Measurements from ENCODE around the gene KIR3DL1.
"Not testable (repeated sequence)": the region's sequence is repeated elsewhere in the genome, so short reads cannot be mapped to it uniquely, and the experiment has no call there.

The KIR3DL1 gene

DNA sequence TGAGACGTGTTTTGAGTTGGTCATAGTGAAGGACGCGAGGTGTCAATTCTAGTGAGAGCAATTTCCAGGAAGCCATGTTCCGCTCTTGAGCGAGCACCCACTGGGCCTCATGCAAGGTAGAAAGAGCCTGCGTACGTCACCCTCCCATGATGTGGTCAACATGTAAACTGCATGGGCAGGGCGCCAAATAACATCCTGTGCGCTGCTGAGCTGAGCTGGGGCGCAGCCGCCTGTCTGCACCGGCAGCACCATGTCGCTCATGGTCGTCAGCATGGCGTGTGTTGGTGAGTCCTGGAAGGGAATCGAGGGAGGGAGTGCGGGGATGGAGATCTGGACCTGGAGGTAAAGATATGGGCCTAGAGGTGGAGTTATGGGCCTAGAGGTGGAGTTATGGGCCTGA lies at the start of gene KIR3DL1:
Gene KIR3DL1 (plus strand): TSS at position 218 of the 400 bp plus-strand sequence.
- DNase-seq, result not testable (repeated sequence)

DNA sequence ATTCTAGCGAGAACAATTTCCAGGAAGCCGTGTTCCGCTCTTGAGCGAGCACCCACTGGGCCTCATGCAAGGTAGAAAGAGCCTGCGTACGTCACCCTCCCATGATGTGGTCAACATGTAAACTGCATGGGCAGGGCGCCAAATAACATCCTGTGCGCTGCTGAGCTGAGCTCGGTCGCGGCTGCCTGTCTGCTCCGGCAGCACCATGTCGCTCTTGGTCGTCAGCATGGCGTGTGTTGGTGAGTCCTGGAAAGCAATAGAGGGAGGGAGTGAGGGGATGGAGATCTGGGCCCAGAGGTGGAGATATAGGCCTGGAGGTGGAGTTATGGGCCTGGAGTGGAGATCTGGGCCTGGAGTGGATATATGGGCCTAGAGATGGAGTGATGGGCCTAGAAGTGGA lies 46.6 kb upstream of the KIR3DL1 start, which contains the start of gene KIR2DL1:
Gene KIR2DL1 (plus strand): TSS at position 148 of the 400 bp plus-strand sequence. CDS start 58 bp downstream, at position 206.
- not testable (repeated sequence) for DNase-seq

DNA sequence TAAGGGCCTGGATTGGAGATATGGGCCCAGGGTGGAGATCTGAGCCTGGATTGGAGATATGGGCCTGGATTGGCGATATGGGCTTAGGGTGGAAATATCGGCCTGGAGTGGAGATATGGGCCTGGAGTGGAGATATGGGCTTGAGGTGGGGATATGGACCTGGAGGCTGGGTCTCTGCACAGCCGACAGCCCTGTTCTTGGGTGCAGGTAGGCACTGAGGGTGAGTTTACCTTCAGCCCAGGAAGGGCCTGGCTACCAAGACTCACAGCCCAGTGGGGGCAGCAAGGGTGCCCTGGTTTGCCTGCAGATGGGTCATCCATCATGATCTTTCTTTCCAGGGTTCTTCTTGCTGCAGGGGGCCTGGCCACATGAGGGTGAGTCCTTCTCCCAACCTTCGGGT lies 45.8 kb upstream of the KIR3DL1 start:
- not testable (repeated sequence) for DNase-seq

DNA sequence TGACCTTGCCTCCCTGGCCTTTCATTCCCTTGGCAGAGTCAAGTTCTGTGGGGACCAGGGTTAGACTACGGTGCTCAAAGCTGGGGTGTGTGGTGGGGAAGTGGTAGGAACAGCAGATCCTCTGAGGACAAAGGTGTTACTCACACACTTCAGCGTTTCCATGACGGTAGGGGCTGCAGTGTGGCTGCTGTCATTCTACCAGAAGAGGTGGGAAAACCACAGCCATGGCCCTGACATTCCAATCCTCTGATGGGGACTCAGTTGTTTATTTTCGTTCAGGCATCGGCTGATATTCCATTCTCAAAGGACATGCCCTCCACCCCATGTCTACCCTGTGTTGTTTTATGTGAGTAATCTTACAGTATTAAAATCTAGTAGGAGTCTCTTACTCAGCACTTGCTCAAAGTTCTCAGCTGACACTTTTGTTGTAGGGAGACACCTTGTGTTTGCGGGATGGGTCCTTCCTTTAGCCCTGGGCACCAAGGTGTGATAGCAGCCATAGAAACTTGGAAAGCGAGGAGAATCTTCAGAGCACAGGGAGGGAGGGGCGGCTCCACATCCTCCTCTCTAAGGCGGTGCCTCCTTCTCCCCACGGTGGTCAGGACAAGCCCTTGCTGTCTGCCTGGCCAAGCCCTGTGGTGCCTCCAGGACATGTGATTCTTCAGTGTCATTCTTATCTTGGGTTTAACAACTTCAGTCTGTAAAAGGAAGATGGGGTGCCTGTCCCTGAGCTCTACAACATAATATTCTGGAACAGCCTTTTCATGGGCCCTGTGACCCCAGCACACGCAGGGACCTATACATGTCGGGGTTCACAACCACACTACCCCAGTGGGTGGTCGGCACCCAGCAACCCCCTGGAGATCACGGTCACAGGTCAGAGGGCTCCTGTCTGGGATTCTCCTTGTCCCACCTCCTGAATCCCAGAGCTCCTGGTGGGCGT lies 45.0 kb upstream of the KIR3DL1 start:
- DNase-seq, result not testable (repeated sequence)

DNA sequence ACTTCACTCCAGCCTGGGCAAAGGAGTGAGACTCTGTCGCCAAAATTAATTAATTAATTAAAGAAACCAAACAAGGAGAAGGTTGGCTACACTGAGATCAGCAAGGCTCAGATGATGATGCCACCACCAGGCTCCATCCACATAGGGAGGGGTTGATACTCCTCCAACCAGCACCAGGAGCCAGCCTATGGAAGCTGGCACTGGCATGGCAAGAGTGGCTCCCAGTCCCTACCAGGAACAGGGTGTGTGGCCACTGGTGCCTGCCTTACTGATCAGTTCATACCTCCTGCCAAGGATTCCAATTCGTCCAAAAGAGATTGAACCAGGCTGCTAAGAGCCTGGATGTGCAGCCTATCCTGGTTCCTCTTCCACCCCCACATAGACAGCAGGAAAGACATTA lies 43.6 kb upstream of the KIR3DL1 start:
- not testable (repeated sequence) for DNase-seq

DNA sequence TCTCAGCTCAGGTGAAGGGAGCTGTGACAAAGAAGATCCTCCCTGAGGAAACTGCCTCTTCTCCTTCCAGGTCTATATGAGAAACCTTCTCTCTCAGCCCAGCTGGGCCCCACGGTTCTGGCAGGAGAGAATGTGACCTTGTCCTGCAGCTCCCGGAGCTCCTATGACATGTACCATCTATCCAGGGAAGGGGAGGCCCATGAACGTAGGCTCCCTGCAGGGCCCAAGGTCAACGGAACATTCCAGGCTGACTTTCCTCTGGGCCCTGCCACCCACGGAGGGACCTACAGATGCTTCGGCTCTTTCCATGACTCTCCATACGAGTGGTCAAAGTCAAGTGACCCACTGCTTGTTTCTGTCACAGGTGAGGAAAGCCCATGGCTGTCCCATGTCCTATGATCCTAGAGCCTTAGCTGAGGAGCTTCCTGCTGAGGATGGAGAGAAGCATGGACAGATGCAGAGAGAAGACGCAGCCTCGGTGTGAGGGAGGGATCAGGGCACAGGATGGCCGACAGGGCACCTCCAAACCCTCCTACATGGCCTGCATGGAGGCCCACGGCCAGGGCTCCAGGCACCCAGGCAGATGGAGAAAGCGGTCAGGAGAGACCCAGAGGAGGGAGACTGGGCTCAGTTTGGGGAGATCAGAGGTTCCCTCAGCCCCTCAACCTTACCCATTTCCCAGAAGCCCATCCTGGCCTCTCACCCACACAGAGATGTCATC lies 41.0 kb upstream of the KIR3DL1 start:
- not testable (repeated sequence) for DNase-seq

DNA sequence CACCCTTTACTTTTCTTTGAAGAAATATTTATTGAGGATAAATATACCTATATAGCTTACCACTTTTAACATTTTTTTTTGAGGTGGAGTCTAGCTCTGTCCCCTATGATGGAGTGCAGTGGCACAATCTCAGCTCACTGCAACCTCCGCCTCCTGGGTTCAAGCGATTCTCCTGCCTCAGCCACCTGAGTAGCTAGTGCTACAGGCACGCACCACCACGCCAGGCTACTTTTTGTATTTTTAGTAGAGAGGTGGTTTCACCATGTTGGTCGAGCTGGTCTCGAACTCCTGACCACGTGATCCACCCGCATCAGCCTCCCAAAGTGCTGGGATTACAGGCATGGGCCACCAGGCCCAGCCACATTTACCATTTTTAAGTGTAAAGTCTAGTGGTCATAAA lies 40.4 kb upstream of the KIR3DL1 start:
- not testable (repeated sequence) for DNase-seq

DNA sequence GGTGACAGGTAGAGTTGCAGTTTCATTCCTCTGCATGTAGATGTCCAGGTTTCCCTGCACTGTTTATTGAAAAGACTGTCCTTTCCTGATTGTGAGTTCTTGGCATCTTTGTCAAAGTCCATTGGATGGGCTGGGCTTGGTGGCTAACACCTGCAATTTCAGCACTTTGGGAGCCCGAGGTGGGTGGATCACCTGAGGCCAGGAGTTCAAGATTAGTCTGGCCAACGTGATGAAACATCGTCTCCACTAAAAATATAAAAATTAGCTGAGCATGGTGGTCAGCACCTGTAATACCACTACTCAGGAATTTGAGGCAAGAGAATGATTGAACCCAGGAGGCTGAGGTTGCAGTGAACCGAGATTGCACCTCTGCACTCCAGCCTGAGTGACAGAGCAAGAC lies 38.4 kb upstream of the KIR3DL1 start:
- DNase-seq, result not testable (repeated sequence)

DNA sequence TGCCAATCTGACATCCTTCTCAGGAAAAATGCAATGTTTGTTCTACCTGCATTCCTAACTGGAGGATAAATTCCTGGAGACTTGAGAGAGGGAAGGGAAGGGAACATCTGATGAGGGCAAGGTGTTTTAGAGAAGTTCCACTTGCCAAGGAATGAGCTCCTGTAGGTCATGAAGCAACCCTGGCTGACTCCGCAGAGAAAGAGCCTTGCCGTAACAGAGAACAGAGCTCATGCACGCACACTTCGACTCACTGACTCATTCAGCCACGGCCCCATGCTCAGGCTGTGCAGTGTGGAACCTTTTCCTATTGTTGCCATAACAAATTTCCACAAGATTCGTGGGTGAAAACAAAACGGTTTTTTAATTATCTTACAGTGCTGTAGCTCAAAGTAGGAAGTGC lies 37.4 kb upstream of the KIR3DL1 start:
- DNase-seq, result not testable (repeated sequence)

DNA sequence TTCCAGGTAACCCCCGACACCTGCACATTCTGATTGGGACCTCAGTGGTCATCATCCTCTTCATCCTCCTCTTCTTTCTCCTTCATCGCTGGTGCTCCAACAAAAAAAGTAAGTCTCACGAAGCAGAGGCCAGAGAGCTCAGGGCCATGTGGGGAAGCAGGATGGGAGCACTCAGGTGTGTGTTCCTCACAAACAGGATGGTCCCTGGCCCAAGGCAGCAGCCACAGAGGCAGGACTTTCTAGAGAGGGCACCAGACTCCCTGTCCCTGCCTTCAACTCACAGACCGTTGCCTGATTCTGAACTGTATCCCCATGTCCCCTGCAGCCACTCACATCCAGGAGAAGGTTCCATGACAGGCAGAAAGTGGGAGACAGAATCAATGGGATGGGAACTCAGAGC lies 33.4 kb upstream of the KIR3DL1 start:
- not testable (repeated sequence) for DNase-seq

DNA sequence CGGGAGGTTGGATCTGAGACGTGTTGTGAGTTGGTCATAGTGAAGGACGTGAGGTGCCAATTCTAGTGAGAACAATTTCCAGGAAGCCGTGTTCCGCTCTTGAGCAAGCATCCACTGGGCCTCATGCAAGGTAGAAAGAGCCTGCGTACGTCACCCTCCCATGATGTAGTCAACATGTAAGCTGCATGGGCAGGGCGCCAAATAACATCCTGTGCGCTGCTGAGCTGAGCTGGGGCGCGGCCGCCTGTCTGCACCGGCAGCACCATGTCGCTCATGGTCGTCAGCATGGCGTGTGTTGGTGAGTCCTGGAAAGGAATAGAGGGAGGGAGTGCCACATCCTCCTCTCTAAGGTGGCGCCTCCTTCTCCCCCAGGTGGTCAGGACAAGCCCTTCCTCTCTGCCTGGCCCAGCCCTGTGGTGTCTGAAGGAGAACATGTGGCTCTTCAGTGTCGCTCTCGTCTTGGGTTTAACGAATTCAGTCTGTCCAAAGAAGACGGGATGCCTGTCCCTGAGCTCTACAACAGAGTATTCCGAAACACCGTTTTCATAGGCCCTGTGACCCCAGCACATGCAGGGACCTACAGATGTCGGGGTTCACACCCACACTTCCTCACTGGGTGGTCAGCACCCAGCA lies 30.1 kb upstream of the KIR3DL1 start:
- DNase-seq, result not testable (repeated sequence)

DNA sequence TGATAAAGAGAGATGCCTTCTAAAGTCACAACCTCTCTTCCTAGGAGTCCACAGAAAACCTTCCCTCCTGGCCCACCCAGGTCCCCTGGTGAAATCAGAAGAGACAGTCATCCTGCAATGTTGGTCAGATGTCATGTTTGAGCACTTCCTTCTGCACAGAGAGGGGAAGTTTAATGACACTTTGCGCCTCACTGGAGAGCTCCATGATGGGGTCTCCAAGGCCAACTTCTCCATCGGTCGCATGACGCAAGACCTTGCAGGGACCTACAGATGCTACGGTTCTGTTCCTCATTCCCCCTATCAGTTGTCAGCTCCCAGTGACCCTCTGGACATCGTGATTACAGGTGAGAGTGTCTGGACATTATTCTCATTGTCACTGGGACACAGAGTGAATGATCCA lies 28.1 kb upstream of the KIR3DL1 start:
- not testable (repeated sequence) for DNase-seq

DNA sequence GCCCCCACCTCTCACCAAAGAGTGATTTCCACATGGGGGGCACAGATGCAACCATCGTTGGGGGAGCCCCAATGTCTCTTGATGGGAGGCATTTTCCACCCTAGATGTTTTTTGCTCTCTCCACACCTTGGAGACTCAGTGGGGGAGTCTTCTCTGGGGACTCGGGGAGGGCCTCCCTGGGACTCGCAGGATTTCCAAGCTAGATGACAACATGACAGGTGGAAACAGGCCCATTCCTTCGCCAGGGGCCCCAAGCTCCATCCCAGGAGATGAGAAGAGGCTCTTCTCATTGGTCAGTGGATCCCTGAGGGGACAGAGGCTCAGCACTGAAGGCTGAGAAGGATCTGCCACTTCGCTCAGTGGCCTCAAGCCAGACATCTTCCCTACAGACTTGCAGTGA lies 25.6 kb upstream of the KIR3DL1 start:
- DNase-seq, result no peak

DNA sequence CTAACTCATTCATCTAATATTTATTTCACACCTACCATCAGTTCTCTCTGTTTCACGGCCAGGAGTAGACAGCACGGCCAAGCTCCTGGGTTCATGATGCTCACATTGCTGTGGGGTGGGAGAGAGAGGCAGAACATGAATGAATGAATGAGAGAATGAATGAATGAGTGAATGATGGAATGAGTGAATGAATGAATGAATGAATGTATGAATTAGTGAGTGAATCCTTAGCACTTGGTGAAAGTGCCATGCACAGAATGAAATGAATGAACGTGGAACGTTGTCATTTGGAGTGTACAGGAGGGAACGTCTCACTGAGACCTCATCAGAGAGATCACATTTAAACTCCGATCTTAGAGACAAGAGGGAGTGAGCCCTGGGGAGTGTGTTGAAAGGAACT lies 24.8 kb upstream of the KIR3DL1 start:
- no peak for DNase-seq

DNA sequence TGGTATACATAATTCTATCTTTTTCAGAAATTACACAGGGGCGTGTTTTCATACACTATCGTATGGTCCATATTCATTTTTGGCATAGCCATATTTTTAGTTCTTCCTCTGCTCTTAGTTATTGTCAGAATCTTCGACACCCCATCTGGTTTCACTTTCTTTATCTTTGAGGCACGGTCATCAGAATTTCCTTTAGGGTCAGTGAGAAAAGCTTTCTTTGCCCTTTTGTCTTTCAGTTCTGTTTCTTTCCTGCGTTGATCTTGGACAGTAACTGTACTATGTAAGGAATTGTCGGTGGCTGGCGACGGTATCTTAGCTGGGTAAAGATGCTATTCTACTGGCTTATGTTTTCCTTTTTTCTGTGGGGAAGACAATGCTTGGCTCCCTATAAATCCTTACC lies 23.5 kb upstream of the KIR3DL1 start:
- DNase-seq, result no peak

DNA sequence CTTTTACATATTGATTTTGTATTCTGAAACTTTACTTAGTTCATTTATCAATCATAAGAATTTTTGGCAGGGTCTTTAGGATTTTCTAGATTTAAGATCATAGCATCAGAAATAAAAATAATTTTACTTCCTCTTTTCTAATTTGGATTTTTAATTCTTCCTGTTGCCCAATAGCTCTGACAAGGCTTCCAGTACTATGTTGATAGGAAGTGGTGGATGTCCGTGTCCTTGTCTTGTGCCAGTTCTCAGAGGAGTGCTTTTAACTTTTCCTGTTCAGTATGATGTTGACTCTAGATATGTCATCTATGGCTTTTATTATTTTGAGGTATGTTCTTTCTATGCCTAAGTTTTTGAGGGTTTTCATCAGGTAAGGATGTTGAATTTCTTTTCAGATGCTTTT lies 20.5 kb upstream of the KIR3DL1 start:
- DNase-seq, result no peak

DNA sequence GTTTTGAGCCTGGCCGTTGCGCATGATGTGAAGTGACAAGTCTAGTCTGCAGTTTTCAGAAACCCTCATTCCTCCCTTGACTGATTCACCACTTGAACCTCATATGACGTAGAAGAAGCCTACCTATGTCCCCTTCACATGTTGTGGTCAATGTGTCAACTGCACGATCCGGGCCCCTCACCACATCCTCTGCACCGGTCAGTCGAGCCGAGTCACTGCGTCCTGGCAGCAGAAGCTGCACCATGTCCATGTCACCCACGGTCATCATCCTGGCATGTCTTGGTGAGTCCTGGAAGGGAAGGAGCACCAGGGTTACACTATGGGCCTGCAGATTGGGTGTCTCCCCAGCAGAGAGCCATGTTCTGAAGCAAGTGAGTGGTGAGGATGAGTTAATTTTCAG lies 12.9 kb upstream of the KIR3DL1 start, which contains the start of gene KIR2DL4:
Gene KIR2DL4 (plus strand): TSS at position 201 of the 400 bp plus-strand sequence. CDS start 42 bp downstream, at position 243.
- DNase-seq, result no peak

DNA sequence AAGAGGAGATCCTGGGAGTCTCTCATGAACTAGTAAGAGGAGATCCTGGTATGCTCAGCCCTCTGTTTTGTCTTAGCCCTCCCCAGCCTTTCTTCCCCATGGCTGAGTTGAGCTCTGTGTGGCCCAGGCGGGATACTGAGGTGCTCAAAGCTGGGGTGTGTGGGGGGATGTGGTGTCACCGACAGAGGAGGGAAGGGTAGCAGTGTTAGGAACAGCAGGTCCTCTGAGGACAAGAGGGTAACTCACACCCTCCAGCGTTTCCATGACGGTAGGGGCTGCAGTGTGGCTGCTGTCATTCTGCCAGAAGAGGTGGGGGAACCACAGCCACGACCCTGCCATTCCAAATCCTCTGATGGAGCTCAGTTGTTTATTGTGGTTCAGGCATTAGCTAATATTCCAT lies 12.2 kb upstream of the KIR3DL1 start:
- no peak for DNase-seq

DNA sequence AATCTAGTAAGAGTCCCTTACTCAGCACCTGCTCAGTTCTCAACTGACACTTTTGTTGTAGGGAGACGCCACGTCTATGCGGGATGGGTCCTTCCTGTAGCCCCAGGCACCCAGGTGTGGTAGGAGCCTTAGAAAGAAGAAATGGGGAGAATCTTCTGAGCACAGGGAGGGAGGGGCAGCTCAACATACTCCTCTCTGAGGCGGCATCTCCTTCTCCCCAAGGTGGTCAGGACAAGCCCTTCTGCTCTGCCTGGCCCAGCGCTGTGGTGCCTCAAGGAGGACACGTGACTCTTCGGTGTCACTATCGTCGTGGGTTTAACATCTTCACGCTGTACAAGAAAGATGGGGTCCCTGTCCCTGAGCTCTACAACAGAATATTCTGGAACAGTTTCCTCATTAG lies 11.7 kb upstream of the KIR3DL1 start:
- DNase-seq, result no peak

DNA sequence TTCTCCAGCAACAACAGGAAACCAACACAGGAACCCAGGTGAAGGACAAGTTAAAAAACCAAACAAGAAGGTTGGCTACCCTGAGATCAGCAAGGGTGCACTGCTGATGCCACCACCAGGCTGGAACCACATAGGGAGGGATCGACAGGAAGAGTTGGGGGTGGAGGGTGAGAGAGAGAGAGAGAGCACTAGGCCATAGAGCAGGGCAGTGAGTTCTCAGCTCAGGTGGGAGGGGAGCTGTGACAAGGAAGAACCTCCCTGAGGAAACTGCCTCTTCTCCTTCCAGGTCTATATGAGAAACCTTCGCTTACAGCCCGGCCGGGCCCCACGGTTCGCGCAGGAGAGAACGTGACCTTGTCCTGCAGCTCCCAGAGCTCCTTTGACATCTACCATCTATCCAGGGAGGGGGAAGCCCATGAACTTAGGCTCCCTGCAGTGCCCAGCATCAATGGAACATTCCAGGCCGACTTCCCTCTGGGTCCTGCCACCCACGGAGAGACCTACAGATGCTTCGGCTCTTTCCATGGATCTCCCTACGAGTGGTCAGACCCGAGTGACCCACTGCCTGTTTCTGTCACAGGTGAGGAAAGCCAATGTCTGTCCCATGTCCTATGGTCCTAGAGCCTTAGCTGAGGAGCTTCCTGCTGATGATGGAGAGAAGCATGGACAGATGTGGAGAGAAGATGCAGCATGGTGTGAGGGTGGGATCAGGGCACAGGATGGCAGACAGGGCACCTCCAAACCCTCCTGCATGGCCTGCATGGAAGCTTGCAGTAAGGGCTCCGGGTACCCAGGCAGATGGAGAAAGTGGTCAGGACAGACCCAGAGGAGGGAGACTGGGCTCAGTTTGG lies 10.4 kb upstream of the KIR3DL1 start:
- no peak for DNase-seq

DNA sequence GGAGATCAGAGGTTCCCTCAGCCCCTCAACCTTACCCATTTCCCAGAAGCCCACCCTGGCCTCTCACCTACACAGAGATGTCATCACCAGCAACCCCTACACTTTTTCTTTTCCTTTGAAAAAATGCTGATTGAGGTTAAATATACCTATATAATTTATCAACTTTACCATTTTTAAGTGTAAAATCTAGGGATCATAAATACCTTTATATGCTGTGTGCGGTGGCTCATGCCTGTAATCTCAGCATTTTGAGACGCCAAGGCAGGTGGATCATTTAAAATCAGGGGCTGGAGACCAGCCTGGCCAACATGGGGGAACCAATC lies 9.8 kb upstream of the KIR3DL1 start:
- DNase-seq, result no peak

DNA sequence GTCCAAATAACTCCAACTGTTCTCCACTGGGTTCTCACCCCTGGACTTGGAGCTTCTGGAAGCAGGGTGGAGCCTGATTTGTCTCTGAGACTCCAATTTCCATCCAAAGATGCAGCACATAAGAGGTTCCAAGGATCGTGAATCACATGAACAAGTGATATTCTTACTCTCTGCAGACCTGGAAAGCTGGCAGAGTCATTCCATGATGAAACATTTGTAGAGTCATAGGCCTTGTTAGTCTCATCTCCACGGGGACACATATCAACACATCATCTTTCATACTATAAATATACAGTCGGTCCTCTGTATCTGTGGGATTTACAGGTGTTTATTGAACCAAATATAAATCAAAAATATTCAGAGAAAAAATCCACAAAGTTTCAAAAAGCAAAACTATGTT lies 1.7 kb upstream of the KIR3DL1 start:
- not testable (repeated sequence) for DNase-seq
